Activated CD8-positive, alpha-beta T cell treated with anti-CD3 and anti-CD28 coated beads for 36 hours (primary cell): ENCODE measurements around the gene CAT. TPM values are rescaled to one million over a fixed set of nuclear protein-coding genes. Genes with fewer than 3 reads are reported as not detected.

ENCODE experiments used
- ATAC-seq: fragments of 200-7000 bp; cut with Tn5 transposase; one replicate; pipeline ENCODE4 v1.10.0; 2021; ENCODE audit warnings: mild to moderate bottlenecking, moderate library complexity
- CTCF ChIA-PET: fragments of 350-600 bp; sonication (Branson Sonifier 250); formaldehyde crosslinking; loops from one replicate; lab custom pipeline; 2021; ENCODE audit warnings: antibody characterized with exemption; lab: Charles Lee
- POLR2A ChIA-PET: fragments of 350-600 bp; sonication (Branson Sonifier 250); formaldehyde crosslinking; loops from one replicate; lab custom pipeline; 2021; ENCODE audit warnings: antibody characterized with exemption; lab: Charles Lee
- DNase-seq: peaks from one replicate; pipeline ENCODE4 v3.0.0-alpha.2; 2020
- H3K27ac Mint-ChIP-seq: one replicate; pipeline ENCODE4 v1.8.0; 2021; ENCODE audit warnings: mild to moderate bottlenecking, mixed read lengths
- H3K27me3 Mint-ChIP-seq: one replicate; pipeline ENCODE4 v1.8.0; 2021; ENCODE audit warnings: mixed read lengths
- H3K36me3 Mint-ChIP-seq: one replicate; pipeline ENCODE4 v1.8.0; 2021; ENCODE audit warnings: low read depth, mixed read lengths
- H3K4me1 Mint-ChIP-seq: one replicate; pipeline ENCODE4 v1.8.0; 2021; ENCODE audit warnings: low read depth, mixed read lengths
- H3K4me3 Mint-ChIP-seq: one replicate; pipeline ENCODE4 v1.8.0; 2021; ENCODE audit warnings: mild to moderate bottlenecking, moderate library complexity, mixed read lengths
- H3K9me3 Mint-ChIP-seq: one replicate; pipeline ENCODE4 v1.8.0; 2021; ENCODE audit warnings: mixed read lengths
- intact Hi-C: fragments of 100-400 bp; cut with micrococcal nuclease; formaldehyde crosslinking; loops from one replicate; pipeline ENCODE4 v1.10.0; 2022
- total RNA-seq, 2 experiments: library from RNA; stranded (reverse); gene quantifications; one replicate each; pipeline ENCODE4 v1.2.3, GENCODE V29; 2021
- TF ChIP-seq, protein P1 (sequence below): fragments of 200-600 bp; IDR thresholded peaks from one replicate; pipeline ENCODE4 v1.8.0; 2022; ENCODE audit warnings: antibody characterized with exemption, mild to moderate bottlenecking

CAT gene
- total RNA-seq, 2 experiments from 2014 or later, result 23.9 to 24.8 TPM

DNA sequence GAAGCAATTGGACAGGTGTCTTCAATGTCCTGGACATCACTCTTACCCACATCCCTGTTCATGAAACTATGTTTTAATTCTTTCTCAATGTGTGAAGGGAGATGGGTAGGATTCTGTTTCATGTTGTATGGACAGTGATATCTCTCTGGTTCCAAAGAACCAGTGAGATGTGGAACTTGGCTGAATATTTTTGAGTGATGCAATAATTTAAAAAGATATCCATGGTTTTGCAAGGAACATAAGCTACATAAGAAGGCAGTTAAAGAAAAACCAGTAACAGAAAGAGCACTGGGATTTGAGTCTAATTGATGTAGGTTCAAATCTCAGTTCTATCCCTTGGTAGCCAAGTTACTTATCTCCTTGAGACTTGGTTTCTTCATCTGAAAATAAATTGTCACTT is 82.5 kb downstream of the CAT start:
- intact Hi-C loops, result no loop called here
- Mint-ChIP-seq H3K27me3 (peaks cover 1% of the 10 kb centered on the region), H3K4me3 (no peak overlapping the region), H3K36me3 (no peaks in the 10 kb centered on the region), H3K27ac (no peak overlapping the region), H3K4me1 (no peaks in the 10 kb centered on the region), H3K9me3 (no peaks in the 10 kb centered on the region)
- CTCF ChIA-PET, result interaction anchor here (1.0 kb wide), 1 partner anchor 9 kb away, joined by 4 read pairs; no protein-coding TSS in a partner anchor
- TF ChIP-seq, protein P1, sequence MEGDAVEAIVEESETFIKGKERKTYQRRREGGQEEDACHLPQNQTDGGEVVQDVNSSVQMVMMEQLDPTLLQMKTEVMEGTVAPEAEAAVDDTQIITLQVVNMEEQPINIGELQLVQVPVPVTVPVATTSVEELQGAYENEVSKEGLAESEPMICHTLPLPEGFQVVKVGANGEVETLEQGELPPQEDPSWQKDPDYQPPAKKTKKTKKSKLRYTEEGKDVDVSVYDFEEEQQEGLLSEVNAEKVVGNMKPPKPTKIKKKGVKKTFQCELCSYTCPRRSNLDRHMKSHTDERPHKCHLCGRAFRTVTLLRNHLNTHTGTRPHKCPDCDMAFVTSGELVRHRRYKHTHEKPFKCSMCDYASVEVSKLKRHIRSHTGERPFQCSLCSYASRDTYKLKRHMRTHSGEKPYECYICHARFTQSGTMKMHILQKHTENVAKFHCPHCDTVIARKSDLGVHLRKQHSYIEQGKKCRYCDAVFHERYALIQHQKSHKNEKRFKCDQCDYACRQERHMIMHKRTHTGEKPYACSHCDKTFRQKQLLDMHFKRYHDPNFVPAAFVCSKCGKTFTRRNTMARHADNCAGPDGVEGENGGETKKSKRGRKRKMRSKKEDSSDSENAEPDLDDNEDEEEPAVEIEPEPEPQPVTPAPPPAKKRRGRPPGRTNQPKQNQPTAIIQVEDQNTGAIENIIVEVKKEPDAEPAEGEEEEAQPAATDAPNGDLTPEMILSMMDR, result no peak
- POLR2A ChIA-PET, result no interaction called here
- ATAC-seq (no peak), DNase-seq (no peak)

Other genes with a start within 250 kb of the CAT start
- gene ABTB2, start 80.9 kb upstream of the CAT start, total RNA-seq, result 1 to 10 TPM; 2.4 to 2.5 TPM
- not detected for gene ELF5, start 74.9 kb downstream of the CAT start, total RNA-seq
- not detected for gene EHF, start 182.2 kb downstream of the CAT start, total RNA-seq